GM12878 (cell line): Measurements from ENCODE around the gene GRIK1. TPM values are rescaled to one million over a fixed set of nuclear protein-coding genes. Genes with fewer than 3 reads are reported as not detected.

Source experiments
- ATAC-seq: fragments of 200-7000 bp; cut with Tn5 transposase; 3 replicates; pipeline ENCODE4 v1.9.1; 2020; ENCODE audit warnings: mild to moderate bottlenecking, moderate library complexity
- BruUV-seq: library from RNA; stranded (reverse); fragments of 400-500 nt; replicated peaks from 2 replicates; lab custom pipeline; 2021; lab: Mats Ljungman, UMichigan
- CTCF ChIA-PET: fragments of 300-600 bp; sonication (Branson Sonifier 250); formaldehyde crosslinking; extraction: SDS; loops from one replicate; lab custom pipeline; 2021; ENCODE audit warnings: inconsistent platforms; lab: Yijun Ruan, JAX
- POLR2A ChIA-PET: fragments of 350-600 bp; formaldehyde crosslinking; extraction: SDS; loops from one replicate; lab custom pipeline; 2021; ENCODE audit warnings: inconsistent platforms; lab: Charles Lee
- RAD21 ChIA-PET: fragments of 300-600 bp; sonication (Branson Sonifier 250); formaldehyde crosslinking; loops from one replicate; lab custom pipeline; 2023; ENCODE audit warnings: antibody characterized with exemption; ENCODE audit not compliant: unreplicated experiment; lab: Charles Lee
- SMC1A ChIA-PET: fragments of 300-600 bp; sonication (Branson Sonifier 250); formaldehyde crosslinking; loops from one replicate; lab custom pipeline; 2023; ENCODE audit not compliant: unreplicated experiment, uncharacterized antibody; lab: Charles Lee
- DNase-seq: peaks from one replicate; pipeline ENCODE4 v3.0.0-alpha.2; 2011; ENCODE audit warnings: low read depth, low spot score
- FAIRE-seq: peaks from 3 replicates; lab custom pipeline; 2011; peaks lifted over from hg19 to GRCh38; lab: Jason Lieb, UNC
- H2AFZ ChIP-seq: 2 replicates; pipeline ENCODE4 v1.6.0; 2011; ENCODE audit warnings: low read depth, low read length, control low read depth; ENCODE audit not compliant: control insufficient read depth
- H3K27ac ChIP-seq: 2 replicates; pipeline ENCODE4 v1.5.1; 2011; ENCODE audit warnings: control low read depth; ENCODE audit not compliant: control insufficient read depth, insufficient read depth
- H3K27me3 ChIP-seq, 2 experiments: replicated peaks in 1 of 2; 2 replicates each; pipeline versions ENCODE4 v1.6.0 to v1.6.1; 2011; ENCODE audit warnings: low read length in 1 of 2; ENCODE audit not compliant: control insufficient read depth in 2 of 2, insufficient read depth in 2 of 2
- H3K36me3 ChIP-seq, 2 experiments: 2 replicates each; pipeline ENCODE4 v1.5.1; 2011; ENCODE audit warnings: low read length in 1 of 2; ENCODE audit not compliant: control insufficient read depth in 2 of 2, insufficient read depth in 2 of 2
- H3K4me1 ChIP-seq: 2 replicates; pipeline ENCODE4 v1.6.1; 2011; ENCODE audit warnings: mild to moderate bottlenecking, low read length, moderate library complexity, mixed read lengths; ENCODE audit not compliant: control insufficient read depth, insufficient read depth
- H3K4me2 ChIP-seq: 2 replicates; pipeline ENCODE4 v1.6.0; 2011; ENCODE audit warnings: control low read depth; ENCODE audit not compliant: control insufficient read depth, insufficient read depth
- H3K4me3 ChIP-seq: fragments of 200-600 bp; sonication (generic); 2 replicates; pipeline ENCODE4 v1.5.1; 2016
- H3K79me2 ChIP-seq: 2 replicates; pipeline ENCODE4 v1.6.0; 2011; ENCODE audit warnings: low read length; ENCODE audit not compliant: control insufficient read depth, insufficient read depth
- H3K9ac ChIP-seq: 2 replicates; pipeline ENCODE4 v1.8.0; 2011; ENCODE audit warnings: low read length, control low read depth, mixed read lengths; ENCODE audit not compliant: control insufficient read depth, insufficient read depth
- H3K9me3 ChIP-seq: replicated peaks from 3 replicates; pipeline ENCODE4 v1.5.1; 2011; ENCODE audit warnings: mild to moderate bottlenecking, low read length; ENCODE audit not compliant: control insufficient read depth, insufficient read depth
- H4K20me1 ChIP-seq: 2 replicates; pipeline ENCODE4 v1.6.0; 2011; ENCODE audit not compliant: control insufficient read depth, insufficient read depth
- SP1 ChIP-seq: IDR thresholded peaks from one replicate; pipeline ENCODE4 v1.6.1; 2011; ENCODE audit warnings: low read depth, low read length
- SUZ12 ChIP-seq: fragments of 200-600 bp; sonication (generic); IDR thresholded peaks from one replicate; pipeline ENCODE4 v1.6.1; 2018; ENCODE audit warnings: antibody characterized with exemption, mild to moderate bottlenecking; ENCODE audit not compliant: unreplicated experiment
- TAF1 ChIP-seq: IDR thresholded peaks from 2 replicates; pipeline ENCODE4 v1.6.1; 2011; ENCODE audit warnings: mild to moderate bottlenecking, low read depth, low read length, borderline replicate concordance
- ZBTB11 ChIP-seq: fragments of 450-650 bp; formaldehyde crosslinking; IDR thresholded peaks from 2 replicates; pipeline ENCODE4 v1.5.0; 2022; ENCODE audit warnings: mild to moderate bottlenecking, missing genetic modification characterization
- ZNF207 ChIP-seq: fragments of 450-650 bp; IDR thresholded peaks from 2 replicates; pipeline ENCODE4 v1.6.1; 2014; ENCODE audit warnings: antibody characterized with exemption, mild to moderate bottlenecking, borderline replicate concordance
- ZNF217 ChIP-seq: fragments of 450-650 bp; IDR thresholded peaks from 2 replicates; pipeline ENCODE4 v1.6.1; 2017; ENCODE audit warnings: antibody characterized with exemption, mild to moderate bottlenecking
- WGBS: methylation state at CpG from one replicate; pipeline ENCODE4 v1.1.6; 2016; ENCODE audit warnings: low lambda C conversion rate; ENCODE audit not compliant: insufficient replicate concordance, insufficient coverage; ENCODE audit errors: missing lambda C conversion rate; 5-methylcytosine and 5-hydroxymethylcytosine counted together
- in situ Hi-C: fragments of 300-500 bp; cut with MboI; formaldehyde crosslinking; loops from 9 replicates; pipeline ENCODE4 v1.14.3; 2018; ENCODE audit warnings: mixed read lengths
- intact Hi-C: fragments of 100-400 bp; cut with micrococcal nuclease; formaldehyde crosslinking; loops from one replicate; pipeline ENCODE4 v1.14.2; 2022; ENCODE audit not compliant: unreplicated experiment
- polyA plus RNA-seq, 11 experiments: library from polyadenylated mRNA; depleted of rRNA in 4 of 11; unstranded in 6 of 11; stranded (reverse) in 5 of 11; fragments of >200 nt; fragmentation: Nextera tagmentation in 4 of 11; fragmentation: Illumina TruSeq in 1 of 11; extraction: Ambion mirVana in 4 of 11; extraction: Trizol in 1 of 11; gene quantifications; 1 replicate in 1 of 11; 2 replicates in 10 of 11; pipeline versions ENCODE4 v1.2.1 to v1.2.3, GENCODE V29; 2011 to 2016; ENCODE audit warnings: inconsistent platforms in 2 of 11, missing spikeins in 2 of 11, low read depth in 1 of 11
- total RNA-seq, 4 experiments: library from RNA; depleted of rRNA in 3 of 4; stranded (reverse); fragments of >200 nt in 3 of 4; fragmentation: Illumina TruSeq in 1 of 4; extraction: Trizol in 1 of 4; gene quantifications; 2 replicates each; pipeline versions ENCODE4 v1.2.1 to v1.2.3, GENCODE V29; 2013 to 2021
- TF ChIP-seq, protein P1 (sequence below): fragments of 150-350 bp; IDR thresholded peaks from 2 replicates; pipeline ENCODE4 v1.6.1; 2014; ENCODE audit warnings: mild to moderate bottlenecking, low read depth, low read length
- TF ChIP-seq, protein P2 (sequence below): IDR thresholded peaks from 2 replicates; pipeline ENCODE4 v1.6.1; 2011; ENCODE audit warnings: low read depth, low read length, improper control_type of control experiment, borderline replicate concordance

GRIK1 gene
- total and polyA plus RNA-seq, 10 of the 15 experiments (the other 5 are each of a cell fraction or from before 2014, with no cell fraction given), result 0.05 to 0.13 (median 0.09) TPM; not detected in 7

GRCh38 chr21:29893687-29894086 is 46.1 kb downstream of the GRIK1 start (continued):
- TF ChIP-seq, protein P1, sequence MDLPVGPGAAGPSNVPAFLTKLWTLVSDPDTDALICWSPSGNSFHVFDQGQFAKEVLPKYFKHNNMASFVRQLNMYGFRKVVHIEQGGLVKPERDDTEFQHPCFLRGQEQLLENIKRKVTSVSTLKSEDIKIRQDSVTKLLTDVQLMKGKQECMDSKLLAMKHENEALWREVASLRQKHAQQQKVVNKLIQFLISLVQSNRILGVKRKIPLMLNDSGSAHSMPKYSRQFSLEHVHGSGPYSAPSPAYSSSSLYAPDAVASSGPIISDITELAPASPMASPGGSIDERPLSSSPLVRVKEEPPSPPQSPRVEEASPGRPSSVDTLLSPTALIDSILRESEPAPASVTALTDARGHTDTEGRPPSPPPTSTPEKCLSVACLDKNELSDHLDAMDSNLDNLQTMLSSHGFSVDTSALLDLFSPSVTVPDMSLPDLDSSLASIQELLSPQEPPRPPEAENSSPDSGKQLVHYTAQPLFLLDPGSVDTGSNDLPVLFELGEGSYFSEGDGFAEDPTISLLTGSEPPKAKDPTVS, result no peak

GRCh38 chr21:29892379-29892778 is 47.4 kb downstream of the GRIK1 start:
- FAIRE-seq, result no peak

More at GRCh38 chr21:29892379-29892778, 47.4 kb downstream of the GRIK1 start:
- in situ Hi-C loops, result no loop called here
- WGBS, result 47% methylated on average over 6 of the region's 6 CpGs
- ChIA-PET POLR2A (no interaction called here), CTCF (no interaction called here), SMC1A (no interaction called here), RAD21 (no interaction called here)
- no peak overlapping the region for H3K4me3 ChIP-seq
- no peaks in the 10 kb centered on the region for H3K27me3 ChIP-seq
- H3K4me1 ChIP-seq, result no peaks in the 10 kb centered on the region
- H3K9ac ChIP-seq, result no peak overlapping the region
- H3K4me2 ChIP-seq, result no peak overlapping the region
- no peaks in the 10 kb centered on the region for H3K36me3 ChIP-seq
- no peaks in the 10 kb centered on the region for H3K79me2 ChIP-seq
- ATAC-seq (no peak), DNase-seq (no peak)
- H3K9me3 ChIP-seq, result no peaks in the 10 kb centered on the region
- no TSS peak for BruUV-seq
- intact Hi-C loops, result no loop called here
- TF ChIP-seq ZNF207 (no peak), ZNF217 (no peak), SP1 (no peak), ZBTB11 (CRISPR knock-in tag) (no peak), TAF1 (no peak), SUZ12 (no peak)
- TF ChIP-seq, protein P2, sequence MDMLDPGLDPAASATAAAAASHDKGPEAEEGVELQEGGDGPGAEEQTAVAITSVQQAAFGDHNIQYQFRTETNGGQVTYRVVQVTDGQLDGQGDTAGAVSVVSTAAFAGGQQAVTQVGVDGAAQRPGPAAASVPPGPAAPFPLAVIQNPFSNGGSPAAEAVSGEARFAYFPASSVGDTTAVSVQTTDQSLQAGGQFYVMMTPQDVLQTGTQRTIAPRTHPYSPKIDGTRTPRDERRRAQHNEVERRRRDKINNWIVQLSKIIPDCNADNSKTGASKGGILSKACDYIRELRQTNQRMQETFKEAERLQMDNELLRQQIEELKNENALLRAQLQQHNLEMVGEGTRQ, result no peak
- TF ChIP-seq, protein P1, result no peak
- no peaks in the 10 kb centered on the region for H4K20me1 ChIP-seq
- H3K27ac ChIP-seq, result no peak overlapping the region
- no peak overlapping the region for H2AFZ ChIP-seq
